Activated T-cell treated with anti-CD3 and anti-CD28 coated beads, Interleukin-2, amount 50 U/mL, for 4 hours (primary cell): Measurements from ENCODE around the gene MFSD12. TPM values are rescaled to one million over a fixed set of nuclear protein-coding genes. Genes with fewer than 3 reads are reported as not detected.
A peak's percentile ranks its signal among the peaks of the same experiment; 100 is the strongest.

Source experiments
- ATAC-seq, 2 donors: fragments of 200-7000 bp; cut with Tn5 transposase; one replicate each; pipeline ENCODE4 v1.10.0; 2021
- DNase-seq: peaks from one replicate; pipeline ENCODE4 v3.0.0-alpha.2; 2020
- H3K27me3 Mint-ChIP-seq: one replicate; pipeline ENCODE4 v1.8.0; 2021; ENCODE audit warnings: low read depth, mixed read lengths
- H3K36me3 Mint-ChIP-seq: one replicate; pipeline ENCODE4 v1.8.0; 2022; ENCODE audit warnings: mixed read lengths; ENCODE audit not compliant: insufficient read depth
- H3K4me1 Mint-ChIP-seq: one replicate; pipeline ENCODE4 v1.8.0; 2021; ENCODE audit warnings: low read depth, mixed read lengths
- H3K4me3 Mint-ChIP-seq: one replicate; pipeline ENCODE4 v1.8.0; 2021; ENCODE audit warnings: mild to moderate bottlenecking, moderate library complexity, mixed read lengths
- H3K9me3 Mint-ChIP-seq: one replicate; pipeline ENCODE4 v1.8.0; 2021; ENCODE audit warnings: mixed read lengths
- total RNA-seq, 3 donors: library from RNA; stranded (reverse); gene quantifications; one replicate each; pipeline ENCODE4 v1.2.1, GENCODE V29; 2021

Gene MFSD12
- 100 to 1,000 TPM in 2 of 3 donors, 10 to 100 TPM in 1; 94.6 to 148 (median 128) TPM for total RNA-seq

GRCh38 chr19:3557461-3558248 lies at the start of gene MFSD12:
MFSD12 (minus strand) TSS chr19:3557586; CDS start chr19:3557403, 183 bp downstream.
- peak within 1 kb of the TSS; percentile 98 for H3K4me3 Mint-ChIP-seq
- H3K27me3 Mint-ChIP-seq = no peaks in the 10 kb centered on the region
- peak; percentile 93 to 95 for ATAC-seq
- no peaks in the 10 kb centered on the region for H3K9me3 Mint-ChIP-seq
- H3K36me3 Mint-ChIP-seq = peaks cover 5% of the 10 kb centered on the region
- H3K4me1 Mint-ChIP-seq = peaks cover 37% of the 10 kb centered on the region
- DNase-seq = peak; percentile 93

GRCh38 chr19:3606690-3607289 lies 49.4 kb upstream of the MFSD12 start, which contains the start of gene TBXA2R:
TBXA2R (minus strand) TSS chr19:3606875; CDS start chr19:3600634, 6,241 bp downstream.
- peaks cover 11% of the 10 kb centered on the region for H3K4me1 Mint-ChIP-seq

GRCh38 chr19:3606174-3606689 lies 48.8 kb upstream of the MFSD12 start:
- H3K9me3 Mint-ChIP-seq = no peaks in the 10 kb centered on the region
- no peaks in the 10 kb centered on the region for H3K36me3 Mint-ChIP-seq
- H3K4me3 Mint-ChIP-seq = peak overlapping the region; percentile 19
- ATAC-seq (peak; percentile 59 to 64), DNase-seq (no peak)
- H3K27me3 Mint-ChIP-seq = no peaks in the 10 kb centered on the region
- peaks cover 11% of the 10 kb centered on the region for H3K4me1 Mint-ChIP-seq

More at GRCh38 chr19:3606690-3607289, 49.4 kb upstream of the MFSD12 start, which contains the start of gene TBXA2R:
- peak; percentile 57 to 66 for ATAC-seq
- no peaks in the 10 kb centered on the region for H3K9me3 Mint-ChIP-seq
- H3K4me3 Mint-ChIP-seq = peak within 1 kb of the TSS; percentile 19
- peak; percentile 61 for DNase-seq
- no peaks in the 10 kb centered on the region for H3K27me3 Mint-ChIP-seq
- H3K36me3 Mint-ChIP-seq = peaks cover 1% of the 10 kb centered on the region

DNA sequence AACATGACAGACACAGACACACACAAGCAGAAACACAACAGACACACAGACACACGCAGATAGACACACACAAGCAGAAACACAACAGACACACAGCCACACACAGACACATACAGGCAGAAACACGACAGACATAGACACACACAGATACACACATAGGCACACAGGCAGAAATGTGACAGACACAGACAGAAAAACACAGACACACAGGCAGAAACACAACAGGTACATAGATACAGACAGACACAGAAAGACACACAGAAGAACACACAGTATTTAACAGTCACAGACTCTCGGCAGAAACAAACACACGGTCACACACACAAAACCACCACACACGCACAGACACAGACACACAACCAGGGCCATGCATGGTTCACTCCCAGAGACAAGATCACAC lies 48.4 kb upstream of the MFSD12 start:
- H3K4me1 Mint-ChIP-seq = peaks cover 11% of the 10 kb centered on the region
- DNase-seq (no peak), ATAC-seq (peak in 1 of 2 donors; percentile 2)
- H3K9me3 Mint-ChIP-seq = no peaks in the 10 kb centered on the region
- no peak overlapping the region for H3K4me3 Mint-ChIP-seq
- H3K27me3 Mint-ChIP-seq = no peaks in the 10 kb centered on the region
- H3K36me3 Mint-ChIP-seq = no peaks in the 10 kb centered on the region

GRCh38 chr19:3605361-3605760 lies 48.0 kb upstream of the MFSD12 start:
- H3K4me1 Mint-ChIP-seq = peaks cover 11% of the 10 kb centered on the region
- ATAC-seq (no peak), DNase-seq (no peak)
- no peak overlapping the region for H3K4me3 Mint-ChIP-seq
- no peaks in the 10 kb centered on the region for H3K36me3 Mint-ChIP-seq
- H3K27me3 Mint-ChIP-seq = no peaks in the 10 kb centered on the region
- H3K9me3 Mint-ChIP-seq = no peaks in the 10 kb centered on the region

DNA sequence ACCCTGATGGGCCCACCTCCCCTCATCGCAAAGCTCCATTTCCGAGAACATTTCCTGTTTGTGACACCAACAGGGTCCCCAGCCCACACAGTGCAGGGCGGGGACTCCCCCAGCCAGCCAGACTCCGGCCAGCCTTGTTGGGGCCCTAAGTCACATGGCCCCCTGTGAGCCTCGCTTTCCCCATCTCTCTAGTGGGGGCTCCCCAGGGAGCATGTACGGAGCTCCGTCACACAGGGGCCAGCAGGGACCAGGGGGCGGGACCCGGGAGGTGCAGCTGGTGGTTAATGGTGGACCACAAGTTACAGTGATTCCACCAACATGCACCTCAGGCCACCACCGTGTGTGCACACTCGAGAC lies 47.6 kb upstream of the MFSD12 start:
- Mint-ChIP-seq H3K9me3 (no peaks in the 10 kb centered on the region), H3K4me3 (no peak overlapping the region), H3K4me1 (peaks cover 11% of the 10 kb centered on the region), H3K27me3 (no peaks in the 10 kb centered on the region), H3K36me3 (no peaks in the 10 kb centered on the region)
- ATAC-seq (peak; percentile 27 to 38), DNase-seq (no peak)

DNA sequence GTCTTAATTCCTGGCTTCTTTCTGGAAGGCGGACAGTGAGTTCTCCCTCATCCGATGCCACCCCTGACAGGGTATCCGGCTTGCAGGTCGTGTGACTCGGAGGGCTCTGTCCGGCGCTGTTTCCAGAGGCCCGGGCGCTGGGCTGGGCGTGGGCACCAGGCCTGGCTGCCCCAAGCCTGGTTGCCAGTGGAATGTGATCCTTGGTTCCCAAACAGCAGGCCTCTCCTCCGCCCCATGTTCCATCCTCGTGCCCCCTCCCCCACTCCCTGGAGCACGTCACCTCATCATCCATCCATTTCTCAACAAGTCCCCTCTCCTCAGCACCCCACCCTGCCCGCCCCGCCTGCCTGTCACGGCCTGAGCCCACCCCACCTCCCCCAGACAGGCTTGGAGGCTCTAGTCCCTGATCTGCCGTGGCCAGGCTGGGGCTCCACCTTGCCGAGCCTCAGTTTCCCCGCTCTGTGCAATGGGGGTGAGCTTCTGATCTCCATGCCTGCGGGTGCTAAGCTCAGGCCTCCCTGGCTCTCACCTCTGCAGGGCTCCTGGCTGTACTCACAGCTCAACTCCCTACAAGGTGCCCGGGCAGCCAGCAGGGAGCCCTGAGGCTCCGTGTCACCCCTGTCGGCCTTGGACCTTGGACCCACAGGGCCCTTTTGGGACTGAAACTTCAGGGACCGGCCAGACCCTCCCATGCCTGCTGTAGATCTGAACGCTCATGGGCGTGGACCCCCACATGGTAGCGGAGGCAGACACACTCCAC lies 47.0 kb upstream of the MFSD12 start:
- no peaks in the 10 kb centered on the region for H3K27me3 Mint-ChIP-seq
- H3K36me3 Mint-ChIP-seq = no peaks in the 10 kb centered on the region
- H3K4me3 Mint-ChIP-seq = no peak overlapping the region
- H3K4me1 Mint-ChIP-seq = peaks cover 11% of the 10 kb centered on the region
- no peaks in the 10 kb centered on the region for H3K9me3 Mint-ChIP-seq
- peak; percentile 8 to 30 for ATAC-seq
- no peak for DNase-seq

- H3K27me3 Mint-ChIP-seq = no peaks in the 10 kb centered on the region
- no peak overlapping the region for H3K4me3 Mint-ChIP-seq
- peaks cover 9% of the 10 kb centered on the region for H3K4me1 Mint-ChIP-seq
- no peaks in the 10 kb centered on the region for H3K36me3 Mint-ChIP-seq
- DNase-seq = no peak
- no peak for ATAC-seq
- no peaks in the 10 kb centered on the region for H3K9me3 Mint-ChIP-seq
Observed at GRCh38 chr19:3603121-3603811, 45.9 kb upstream of the MFSD12 start.

- ATAC-seq = no peak
- Mint-ChIP-seq H3K4me3 (no peak overlapping the region), H3K9me3 (no peaks in the 10 kb centered on the region), H3K27me3 (no peaks in the 10 kb centered on the region), H3K4me1 (no peaks in the 10 kb centered on the region), H3K36me3 (no peaks in the 10 kb centered on the region)
- DNase-seq = no peak
Observed at GRCh38 chr19:3601021-3601420, 43.6 kb upstream of the MFSD12 start.

DNA sequence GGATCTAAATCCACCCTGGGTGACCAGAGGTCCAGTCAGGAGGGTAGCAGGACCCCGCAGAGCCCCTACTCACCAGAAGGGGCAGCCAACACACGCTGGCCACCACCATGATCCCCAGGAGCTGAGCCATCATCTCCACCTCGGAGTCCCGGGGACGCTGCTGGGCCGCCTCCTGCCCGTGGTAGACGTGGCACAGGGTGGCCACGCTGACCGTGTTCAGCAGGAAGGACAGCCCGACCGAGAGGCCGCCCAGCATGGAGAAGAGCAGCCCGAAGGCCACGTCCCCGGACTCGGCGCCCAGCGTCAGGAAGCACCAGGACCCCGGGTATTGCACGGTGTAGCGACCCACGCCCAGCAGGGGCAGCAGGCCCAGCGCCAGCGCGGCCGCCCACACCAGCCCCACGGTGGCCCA lies 42.4 kb upstream of the MFSD12 start:
- no peaks in the 10 kb centered on the region for H3K4me1 Mint-ChIP-seq
- H3K4me3 Mint-ChIP-seq = no peak overlapping the region
- DNase-seq (no peak), ATAC-seq (no peak)
- H3K9me3 Mint-ChIP-seq = no peaks in the 10 kb centered on the region
- H3K36me3 Mint-ChIP-seq = no peaks in the 10 kb centered on the region
- H3K27me3 Mint-ChIP-seq = no peaks in the 10 kb centered on the region

DNA sequence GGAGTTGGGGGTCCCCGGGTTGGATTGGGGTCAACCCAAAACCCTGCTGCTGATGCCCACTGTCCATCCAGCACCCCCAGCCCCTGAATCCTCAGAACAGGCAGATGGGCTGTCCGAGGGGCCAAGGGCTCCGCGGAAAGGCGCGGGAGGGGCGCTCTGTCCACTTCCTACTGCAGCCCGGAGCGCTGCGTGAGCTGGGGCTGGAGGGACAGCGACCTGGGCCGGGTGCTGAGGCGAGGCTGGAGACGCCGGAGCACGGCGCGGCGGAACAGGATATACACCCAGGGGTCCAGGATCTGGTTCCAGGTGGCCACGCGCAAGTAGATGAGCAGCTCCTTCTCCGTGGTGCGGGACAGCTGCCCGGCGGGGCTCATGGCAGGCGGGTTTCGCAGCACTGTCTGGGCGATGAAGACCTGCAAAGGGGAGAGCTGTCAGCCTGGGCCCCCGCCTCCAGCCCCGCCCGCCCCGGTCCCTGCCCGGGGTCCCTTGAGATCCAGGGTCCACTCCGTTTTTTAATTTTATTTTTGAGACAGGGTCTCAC lies 38.2 kb upstream of the MFSD12 start:
- DNase-seq (no peak), ATAC-seq (no peak)
- Mint-ChIP-seq H3K9me3 (no peaks in the 10 kb centered on the region), H3K4me1 (no peaks in the 10 kb centered on the region), H3K27me3 (no peaks in the 10 kb centered on the region), H3K4me3 (no peak overlapping the region), H3K36me3 (no peaks in the 10 kb centered on the region)

DNA sequence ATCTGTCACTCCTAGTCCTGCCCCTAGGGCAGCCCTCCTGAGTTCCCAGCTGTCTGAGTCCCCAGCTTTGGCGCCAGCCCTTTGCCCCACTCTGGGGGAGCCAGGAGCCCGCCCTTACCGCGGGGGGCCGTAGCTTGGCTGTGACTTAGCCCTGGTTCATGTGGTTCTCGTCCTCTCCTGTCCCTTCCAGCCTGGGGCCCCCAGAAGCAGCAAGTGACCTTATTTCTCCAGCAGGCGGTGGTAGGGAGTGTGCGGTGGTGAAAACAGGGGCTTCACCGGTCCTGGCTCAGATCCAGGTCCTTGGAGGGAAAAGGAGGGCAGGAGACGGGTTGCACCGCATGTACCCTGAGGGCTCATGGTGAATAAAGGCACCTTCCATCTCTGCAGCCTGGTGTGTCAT lies 35.8 kb upstream of the MFSD12 start:
- Mint-ChIP-seq H3K4me1 (no peaks in the 10 kb centered on the region), H3K27me3 (no peaks in the 10 kb centered on the region), H3K36me3 (no peaks in the 10 kb centered on the region), H3K9me3 (no peaks in the 10 kb centered on the region), H3K4me3 (no peak overlapping the region)
- DNase-seq = no peak
- no peak for ATAC-seq

GRCh38 chr19:3591876-3592613 lies 34.7 kb upstream of the MFSD12 start:
- no peak overlapping the region for H3K4me3 Mint-ChIP-seq
- no peaks in the 10 kb centered on the region for H3K36me3 Mint-ChIP-seq
- DNase-seq (no peak), ATAC-seq (no peak)
- no peaks in the 10 kb centered on the region for H3K4me1 Mint-ChIP-seq
- no peaks in the 10 kb centered on the region for H3K9me3 Mint-ChIP-seq
- no peaks in the 10 kb centered on the region for H3K27me3 Mint-ChIP-seq
